Measurements from ENCODE around the gene SBF1.

Gene SBF1

DNA sequence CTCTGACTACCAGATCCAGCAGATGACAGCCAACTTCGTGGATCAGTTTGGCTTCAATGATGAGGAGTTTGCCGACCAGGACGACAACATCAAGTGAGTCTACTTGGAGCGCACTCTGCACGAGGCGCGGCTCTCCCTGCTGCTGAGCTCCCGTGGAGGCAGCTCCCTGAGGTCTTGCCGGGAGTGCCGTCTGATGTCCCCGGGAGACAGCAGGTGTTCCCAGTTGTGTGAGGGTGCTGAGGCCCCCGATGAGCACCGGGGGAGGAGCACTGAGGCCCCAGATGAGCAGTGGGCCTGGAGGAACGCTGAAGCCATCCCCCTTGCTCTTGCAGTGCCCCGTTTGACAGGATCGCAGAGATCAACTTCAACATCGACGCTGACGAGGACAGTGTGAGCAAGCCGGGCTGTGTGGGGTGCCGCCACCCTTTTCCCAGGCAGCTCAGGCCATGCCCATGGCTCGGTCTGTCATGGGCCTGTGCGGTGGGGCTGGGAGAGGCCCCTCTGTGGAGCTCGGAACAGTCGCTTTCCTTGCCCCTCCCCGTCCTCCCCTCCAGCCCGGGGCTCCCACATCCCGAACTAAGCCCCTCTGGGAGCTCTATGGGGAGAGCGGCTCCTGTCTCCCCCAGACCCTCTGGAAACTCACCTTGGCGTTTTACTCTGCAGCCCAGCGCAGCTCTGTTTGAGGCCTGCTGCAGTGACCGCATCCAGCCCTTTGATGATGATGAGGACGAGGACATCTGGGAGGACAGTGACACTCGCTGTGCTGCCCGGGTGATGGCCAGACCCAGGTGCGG, 37.1 kb downstream of the SBF1 start:
- Histone ChIP-seq H3K79me2 (ENCODE audit: insufficient read depth, low read length) (no peaks in the 10 kb centered on the region), H3K9me2 (replicated peaks; ENCODE audit: low read depth, low read length) (no peaks in the 10 kb centered on the region), H3K9ac (ENCODE audit: low read depth, low read length, poor library complexity, severe bottlenecking) (no peak overlapping the region), H3K36me3 (ENCODE audit: insufficient read depth, low read length) (peaks cover 30% of the 10 kb centered on the region; the same call in 1 of the 2 replicates), H3K4me1 (ENCODE audit: insufficient read depth, low read length, poor library complexity, severe bottlenecking) (no peaks in the 10 kb centered on the region), H3K4me3 (ENCODE audit: low read length, poor library complexity, severe bottlenecking) (no peak overlapping the region), H4K20me1 (ENCODE audit: insufficient read depth, low read length, poor library complexity, severe bottlenecking) (no peaks in the 10 kb centered on the region), H3F3A (ENCODE audit: low read depth) (no peaks in the 10 kb centered on the region), H2AFZ (ENCODE audit: low read length) (no peak overlapping the region), H3K4me2 (ENCODE audit: low read depth, low read length, poor library complexity, severe bottlenecking) (no peak overlapping the region), H3K27me3 (ENCODE audit: insufficient read depth, low read length, poor library complexity, severe bottlenecking) (no peaks in the 10 kb centered on the region), H3K9me3 (ENCODE audit: insufficient read depth, low read depth, low read length) (no peaks in the 10 kb centered on the region)
- TF ChIP-seq EZH2phosphoT487 (IDR thresholded peaks at IDR 0.05; ENCODE audit: borderline replicate concordance), result no peak
- TF ChIP-seq, protein P1, sequence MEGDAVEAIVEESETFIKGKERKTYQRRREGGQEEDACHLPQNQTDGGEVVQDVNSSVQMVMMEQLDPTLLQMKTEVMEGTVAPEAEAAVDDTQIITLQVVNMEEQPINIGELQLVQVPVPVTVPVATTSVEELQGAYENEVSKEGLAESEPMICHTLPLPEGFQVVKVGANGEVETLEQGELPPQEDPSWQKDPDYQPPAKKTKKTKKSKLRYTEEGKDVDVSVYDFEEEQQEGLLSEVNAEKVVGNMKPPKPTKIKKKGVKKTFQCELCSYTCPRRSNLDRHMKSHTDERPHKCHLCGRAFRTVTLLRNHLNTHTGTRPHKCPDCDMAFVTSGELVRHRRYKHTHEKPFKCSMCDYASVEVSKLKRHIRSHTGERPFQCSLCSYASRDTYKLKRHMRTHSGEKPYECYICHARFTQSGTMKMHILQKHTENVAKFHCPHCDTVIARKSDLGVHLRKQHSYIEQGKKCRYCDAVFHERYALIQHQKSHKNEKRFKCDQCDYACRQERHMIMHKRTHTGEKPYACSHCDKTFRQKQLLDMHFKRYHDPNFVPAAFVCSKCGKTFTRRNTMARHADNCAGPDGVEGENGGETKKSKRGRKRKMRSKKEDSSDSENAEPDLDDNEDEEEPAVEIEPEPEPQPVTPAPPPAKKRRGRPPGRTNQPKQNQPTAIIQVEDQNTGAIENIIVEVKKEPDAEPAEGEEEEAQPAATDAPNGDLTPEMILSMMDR (conservative IDR thresholded peaks at IDR 0.05; ENCODE audit: low read length), result no peak

- Histone ChIP-seq H3K4me3 (ENCODE audit: low read length, poor library complexity, severe bottlenecking) (no peak overlapping the region), H3K36me3 (ENCODE audit: insufficient read depth, low read length) (peaks cover 38% of the 10 kb centered on the region; the same call in 1 of the 2 replicates), H3F3A (ENCODE audit: low read depth) (no peaks in the 10 kb centered on the region), H3K4me1 (ENCODE audit: insufficient read depth, low read length, poor library complexity, severe bottlenecking) (no peaks in the 10 kb centered on the region), H3K4me2 (ENCODE audit: low read depth, low read length, poor library complexity, severe bottlenecking) (no peak overlapping the region), H3K9ac (ENCODE audit: low read depth, low read length, poor library complexity, severe bottlenecking) (no peak overlapping the region), H3K27me3 (ENCODE audit: insufficient read depth, low read length, poor library complexity, severe bottlenecking) (no peaks in the 10 kb centered on the region), H4K20me1 (ENCODE audit: insufficient read depth, low read length, poor library complexity, severe bottlenecking) (no peaks in the 10 kb centered on the region), H3K9me3 (ENCODE audit: insufficient read depth, low read depth, low read length) (no peaks in the 10 kb centered on the region), H3K79me2 (ENCODE audit: insufficient read depth, low read length) (no peaks in the 10 kb centered on the region), H3K9me2 (replicated peaks; ENCODE audit: low read depth, low read length) (no peaks in the 10 kb centered on the region), H2AFZ (ENCODE audit: low read length) (no peak overlapping the region)
- TF ChIP-seq, protein P1 (conservative IDR thresholded peaks at IDR 0.05; ENCODE audit: low read length), result no peak
- no peak for TF ChIP-seq EZH2phosphoT487 (IDR thresholded peaks at IDR 0.05; ENCODE audit: borderline replicate concordance)
Measured at GRCh38 chr22:50436841-50437341, 37.9 kb downstream of the SBF1 start.

DNA sequence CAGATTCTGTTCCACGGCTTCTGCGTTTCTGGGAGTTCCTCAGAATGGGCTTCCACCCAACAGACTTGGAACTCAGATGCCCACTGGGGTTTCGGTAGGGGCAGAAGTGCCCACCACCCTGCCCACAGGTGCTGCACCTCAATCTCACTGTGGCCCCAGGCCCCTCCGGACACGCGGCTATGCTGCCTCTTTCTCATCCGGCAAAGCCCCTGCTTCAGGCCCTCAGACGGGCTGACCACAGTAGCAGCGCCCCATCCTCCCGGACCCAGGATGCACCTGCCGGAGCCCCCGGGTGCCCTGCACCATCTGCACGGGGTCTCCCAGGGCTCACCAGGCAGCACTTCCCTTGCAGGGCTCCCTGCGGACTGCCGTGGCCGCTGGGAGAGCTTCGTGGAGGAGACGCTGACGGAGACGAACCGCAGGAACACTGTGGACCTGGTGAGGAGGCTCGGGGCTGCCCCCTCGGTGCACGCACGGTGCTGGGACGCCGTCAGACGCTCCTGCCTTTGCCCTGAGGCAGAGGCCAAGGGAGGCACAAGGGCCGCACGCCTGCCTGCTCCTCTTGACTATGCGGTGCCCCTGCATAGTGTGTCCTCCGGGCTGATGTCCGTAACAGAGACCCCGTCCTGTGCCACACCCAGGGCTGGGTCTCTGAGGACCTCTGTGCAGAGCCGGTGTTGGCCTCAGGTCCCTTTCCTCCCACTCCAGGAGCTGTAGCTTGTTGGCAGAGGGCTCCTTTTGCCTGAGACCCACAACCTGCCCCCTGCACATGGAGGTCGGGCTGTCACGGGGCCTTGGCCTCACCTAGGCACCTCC, 38.6 kb downstream of the SBF1 start:
- Histone ChIP-seq H3K9me2 (replicated peaks; ENCODE audit: low read depth, low read length) (no peaks in the 10 kb centered on the region), H3K4me1 (ENCODE audit: insufficient read depth, low read length, poor library complexity, severe bottlenecking) (no peaks in the 10 kb centered on the region), H3K9ac (ENCODE audit: low read depth, low read length, poor library complexity, severe bottlenecking) (no peak overlapping the region), H3K79me2 (ENCODE audit: insufficient read depth, low read length) (no peaks in the 10 kb centered on the region), H3K27me3 (ENCODE audit: insufficient read depth, low read length, poor library complexity, severe bottlenecking) (no peaks in the 10 kb centered on the region), H4K20me1 (ENCODE audit: insufficient read depth, low read length, poor library complexity, severe bottlenecking) (no peaks in the 10 kb centered on the region), H3K36me3 (ENCODE audit: insufficient read depth, low read length) (peaks cover 44% of the 10 kb centered on the region; the same call in 1 of the 2 replicates), H3F3A (ENCODE audit: low read depth) (no peaks in the 10 kb centered on the region), H3K4me3 (ENCODE audit: low read length, poor library complexity, severe bottlenecking) (no peak overlapping the region), H3K4me2 (ENCODE audit: low read depth, low read length, poor library complexity, severe bottlenecking) (no peak overlapping the region), H2AFZ (ENCODE audit: low read length) (no peak overlapping the region), H3K9me3 (ENCODE audit: insufficient read depth, low read depth, low read length) (no peaks in the 10 kb centered on the region)
- TF ChIP-seq, protein P1 (conservative IDR thresholded peaks at IDR 0.05; ENCODE audit: low read length), result no peak
- no peak for TF ChIP-seq EZH2phosphoT487 (IDR thresholded peaks at IDR 0.05; ENCODE audit: borderline replicate concordance)

Data from Loucy (cell line).